Measurements from ENCODE around the gene TMED10.
A peak's percentile ranks its signal among the peaks of the same experiment; 100 is the strongest.

TMED10 gene

DNA sequence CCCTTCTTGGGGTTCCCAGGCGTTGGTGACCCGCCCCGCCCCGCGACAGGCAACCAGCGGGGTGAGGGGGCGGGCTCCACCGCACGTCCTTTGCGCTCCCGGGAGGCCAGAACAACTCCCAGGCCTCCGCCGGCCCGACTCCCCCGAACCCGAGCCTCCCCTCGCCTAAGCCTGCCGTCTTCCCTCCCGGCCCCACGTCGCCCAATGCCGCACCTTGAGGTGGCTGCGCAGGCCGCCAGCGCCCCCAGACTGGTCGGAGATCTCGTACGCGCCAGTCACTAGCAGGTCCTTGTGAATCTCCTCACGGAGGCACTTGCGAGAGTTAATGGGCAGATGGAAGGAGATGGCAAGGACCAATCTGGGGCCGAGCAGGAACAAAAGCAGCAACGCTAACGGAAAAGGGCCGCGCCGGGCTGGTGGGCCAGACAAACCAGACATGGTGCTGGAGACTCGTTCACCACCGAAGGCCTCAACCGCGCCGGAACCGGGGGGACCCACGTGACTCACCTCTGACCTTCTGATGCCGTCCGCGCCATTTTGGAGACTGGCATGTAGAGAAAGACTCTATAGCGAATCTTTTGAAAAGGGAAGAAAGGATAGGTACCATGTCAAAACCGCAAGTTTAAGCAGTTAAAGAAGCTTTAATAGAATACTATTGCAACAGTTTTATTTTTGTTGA is at the start of gene TMED10:
Gene TMED10 (minus strand): TSS at position 471 of the 679 bp plus-strand sequence. CDS start 33 bp downstream, at position 438.
- DNase-seq (ENCODE audit: low read depth in 2 of 2) = peak; percentile 85 to 86

DNA sequence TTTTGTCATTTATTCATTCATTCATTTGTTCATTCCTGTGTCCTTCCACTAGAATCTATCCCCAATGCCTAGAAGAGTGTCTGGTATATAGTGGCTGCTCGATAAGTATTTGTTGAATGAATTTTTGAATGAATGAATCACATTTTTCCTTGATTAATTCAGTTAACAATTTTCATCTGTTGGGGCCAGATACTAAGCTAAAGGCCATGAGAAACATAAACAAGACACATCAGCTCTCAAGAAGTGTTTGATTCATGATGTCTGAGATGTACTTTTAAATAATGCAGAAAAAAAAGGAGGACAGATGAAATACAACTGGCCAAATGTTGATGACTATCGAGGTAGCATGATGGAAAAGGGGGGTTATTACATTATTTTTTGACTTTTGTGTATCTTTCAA is 48.1 kb upstream of the TMED10 start:
- no peak for DNase-seq (ENCODE audit: low read depth in 2 of 2)

DNA sequence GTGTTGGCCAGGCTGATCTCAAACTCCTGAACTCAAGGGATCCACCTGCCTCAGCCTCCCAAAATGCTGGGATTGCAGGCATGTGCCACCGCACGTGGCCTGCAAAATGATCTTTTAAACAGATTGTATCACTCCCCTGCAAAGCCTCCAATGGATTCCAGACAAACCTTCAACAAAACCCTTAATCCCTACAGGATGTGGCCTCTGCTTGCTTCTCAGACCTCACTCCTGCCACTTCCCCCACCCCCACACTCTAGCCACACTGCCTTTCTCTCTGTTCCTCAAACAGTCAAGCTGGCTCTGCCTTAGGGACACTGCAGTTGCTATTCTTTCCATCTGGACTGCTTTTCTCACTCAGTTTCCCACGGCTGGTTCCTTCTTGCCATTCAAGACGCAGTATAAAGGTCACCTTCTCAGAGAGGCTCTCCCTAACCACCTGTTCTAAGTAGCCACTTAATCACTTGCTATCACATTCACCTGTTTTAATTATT is 47.3 kb upstream of the TMED10 start:
- DNase-seq (ENCODE audit: low read depth in 2 of 2) = no peak

DNA sequence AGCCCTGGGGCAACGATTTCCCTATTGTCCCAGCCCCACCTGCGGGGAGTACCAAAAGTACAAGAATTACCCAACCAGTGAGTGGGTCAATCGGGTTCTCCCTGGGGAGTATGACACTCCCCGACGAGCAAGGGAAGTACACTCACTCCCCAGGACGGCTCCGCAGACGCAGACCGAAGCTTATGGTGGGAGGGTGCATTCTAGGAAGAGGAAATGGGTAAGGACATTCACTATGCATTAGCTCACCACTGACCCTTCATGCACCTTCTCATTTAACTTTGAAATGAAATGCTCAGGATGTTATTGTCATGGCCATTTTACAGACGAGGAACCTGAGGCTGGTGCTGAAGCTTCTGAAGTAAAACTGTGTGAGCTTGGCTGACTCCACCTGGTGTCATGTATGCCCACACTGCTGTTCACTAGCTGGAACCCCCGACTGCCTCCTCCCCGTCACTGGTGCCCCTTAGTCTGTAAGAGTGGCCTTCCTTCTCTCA is 45.8 kb upstream of the TMED10 start:
- no peak for DNase-seq (ENCODE audit: low read depth in 2 of 2)

DNA sequence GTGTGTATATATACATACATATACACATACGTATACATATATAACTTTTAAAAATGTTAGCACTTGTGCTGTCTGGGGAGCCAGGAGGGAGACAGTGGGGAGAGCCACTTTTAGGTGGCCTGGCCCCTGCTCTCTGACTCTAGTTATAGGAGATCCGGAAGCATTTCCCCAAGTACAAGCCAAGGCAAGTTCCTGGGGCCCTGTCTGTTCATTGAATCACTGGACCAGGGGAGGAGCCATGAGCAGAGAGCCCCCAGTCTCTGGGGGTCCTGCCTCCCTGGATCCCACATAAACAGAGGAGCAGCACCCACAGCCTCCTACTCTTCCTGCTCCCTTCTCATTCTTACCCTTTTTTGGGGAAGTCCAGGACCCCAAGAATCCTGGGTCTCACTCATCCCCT is 45.4 kb upstream of the TMED10 start:
- DNase-seq (ENCODE audit: low read depth in 2 of 2) = no peak

DNA sequence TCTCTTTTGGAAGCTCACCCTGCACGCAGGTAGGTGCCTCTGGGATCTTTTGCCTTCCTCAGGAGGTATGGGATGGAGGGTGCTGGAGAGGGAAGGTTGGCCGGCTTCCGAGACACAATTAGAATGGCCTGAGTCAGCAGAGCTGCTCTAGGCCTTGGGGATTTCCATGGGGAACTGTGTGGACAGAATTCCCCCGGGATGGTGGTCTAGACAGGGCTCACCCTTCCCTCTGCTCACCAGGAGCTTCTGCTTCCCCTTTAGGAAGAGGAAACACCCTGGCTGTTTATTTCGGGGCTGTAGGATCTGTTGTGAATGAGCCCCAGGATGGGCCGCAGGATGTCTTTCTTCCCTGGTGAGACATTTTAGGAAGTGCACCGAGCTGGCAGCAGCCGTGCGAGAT is 43.7 kb upstream of the TMED10 start:
- no peak for DNase-seq (ENCODE audit: low read depth in 2 of 2)

DNA sequence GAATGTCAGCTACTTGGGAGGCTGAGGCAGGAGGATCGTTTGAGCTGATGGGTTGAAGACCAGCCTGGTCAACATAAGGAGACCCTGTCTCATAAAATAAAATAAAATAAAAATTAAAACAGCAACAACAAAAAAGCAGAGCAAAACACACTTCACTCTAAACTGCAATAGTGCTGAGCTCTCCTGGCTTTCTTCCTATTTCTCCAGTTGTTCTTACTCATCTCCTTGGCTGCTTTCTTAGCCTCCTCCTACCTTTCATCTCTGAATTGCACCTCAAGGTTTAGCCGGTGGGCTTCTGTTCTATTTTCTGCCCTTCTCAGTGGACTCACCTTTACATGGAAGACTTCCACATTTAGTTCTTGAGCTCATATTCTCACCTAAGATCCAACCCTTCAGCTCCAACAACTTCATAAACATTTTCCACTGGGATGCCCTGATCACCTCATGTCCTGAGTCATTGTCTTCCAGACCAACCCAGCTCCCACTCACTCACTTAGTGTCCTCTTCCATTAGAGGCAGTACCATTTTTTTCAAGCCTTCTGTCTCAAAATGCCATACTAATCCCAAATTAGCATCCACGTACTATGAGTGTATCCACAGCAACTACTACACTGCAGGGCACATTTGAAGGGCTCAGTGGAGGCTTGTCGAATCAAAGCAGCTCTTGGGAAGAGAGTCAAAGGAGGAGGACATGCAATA is 41.2 kb upstream of the TMED10 start:
- no peak for DNase-seq (ENCODE audit: low read depth in 2 of 2)

DNA sequence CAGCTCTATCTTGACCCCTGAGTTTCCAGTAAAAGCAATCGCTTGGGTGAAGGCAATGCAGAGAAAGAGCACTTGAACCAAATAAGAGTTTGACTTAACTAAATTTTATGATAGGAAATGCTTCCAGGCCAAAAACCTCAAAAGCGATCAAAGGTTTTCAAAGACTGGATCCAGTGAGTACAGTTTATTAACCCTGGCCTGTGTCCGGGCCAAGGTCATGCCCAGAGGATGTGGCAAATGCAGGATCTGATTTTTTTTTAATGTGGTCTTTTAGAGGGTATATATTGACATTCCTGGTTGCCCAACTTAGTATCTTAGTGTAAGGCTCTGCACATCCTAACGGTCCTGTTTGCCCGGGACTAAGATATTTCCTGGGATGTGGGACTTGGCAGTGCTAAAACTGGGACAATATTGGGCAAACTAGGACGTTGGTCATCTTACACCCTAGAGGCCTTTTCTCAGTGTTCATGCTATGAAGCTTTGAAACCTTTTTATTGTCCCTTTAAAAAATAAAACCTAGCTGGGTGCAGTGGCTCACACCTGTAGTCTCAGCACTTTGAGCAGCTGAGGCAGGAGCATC is 40.1 kb upstream of the TMED10 start:
- DNase-seq (ENCODE audit: low read depth in 2 of 2) = no peak

DNA sequence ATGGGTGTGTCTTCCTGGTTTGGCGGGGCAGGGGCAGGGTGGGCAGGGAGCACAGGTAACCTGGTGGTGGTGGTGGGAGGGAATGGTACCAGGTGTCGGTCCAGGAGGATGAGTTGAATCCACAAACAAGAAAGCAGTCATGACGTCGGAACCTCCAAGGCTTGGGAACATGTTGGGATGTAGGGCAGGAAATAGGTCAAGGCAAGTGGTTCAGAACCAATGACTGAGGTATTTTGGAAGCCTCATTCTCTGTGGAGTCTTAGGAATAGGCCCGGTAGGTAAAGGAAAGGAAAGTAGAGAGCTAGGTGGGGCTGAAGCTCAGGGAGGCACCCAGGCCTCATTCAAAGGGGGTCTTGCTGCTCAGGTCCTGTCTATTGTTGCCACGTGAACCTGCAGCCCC is 39.1 kb upstream of the TMED10 start:
- no peak for DNase-seq (ENCODE audit: low read depth in 2 of 2)

DNA sequence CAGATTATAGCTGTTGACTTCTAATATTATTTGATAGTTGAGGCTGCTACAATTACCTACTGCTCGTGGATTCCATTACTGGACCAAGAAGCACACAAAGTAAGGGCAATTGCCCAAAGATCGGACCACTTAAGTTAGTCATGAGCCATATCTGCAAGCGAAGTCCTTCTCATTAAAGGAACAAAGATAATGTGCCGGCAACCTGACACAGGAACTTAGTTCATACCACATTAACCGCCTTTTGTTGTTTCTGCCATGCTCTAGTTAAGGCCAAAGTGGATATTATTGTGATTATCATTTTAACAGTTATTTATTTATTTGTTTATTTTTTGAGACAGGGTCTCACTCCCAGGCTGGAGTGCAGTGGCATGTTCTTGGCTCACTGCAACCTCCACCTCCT is 38.1 kb upstream of the TMED10 start:
- DNase-seq (ENCODE audit: low read depth in 2 of 2) = no peak

DNA sequence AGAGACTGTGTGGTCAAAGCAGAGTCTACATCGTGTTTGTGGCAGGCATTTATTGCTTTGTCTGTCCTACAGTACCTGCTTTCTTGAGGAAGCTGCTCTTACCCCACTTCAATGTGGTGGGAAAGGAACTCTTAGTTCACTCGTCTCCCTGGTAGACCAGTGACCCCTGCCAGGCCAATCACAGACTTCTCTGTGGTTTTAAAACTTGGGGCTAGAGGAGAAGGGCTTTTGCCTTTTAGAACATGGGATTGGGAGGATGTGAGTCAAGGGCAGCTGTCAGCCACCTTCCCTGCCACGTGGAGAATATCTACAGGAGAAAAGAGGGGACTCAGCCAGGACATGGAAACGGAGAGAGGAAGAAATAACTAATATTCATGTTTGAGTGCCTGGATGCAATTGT is 36.8 kb upstream of the TMED10 start:
- DNase-seq (ENCODE audit: low read depth in 2 of 2) = no peak

DNA sequence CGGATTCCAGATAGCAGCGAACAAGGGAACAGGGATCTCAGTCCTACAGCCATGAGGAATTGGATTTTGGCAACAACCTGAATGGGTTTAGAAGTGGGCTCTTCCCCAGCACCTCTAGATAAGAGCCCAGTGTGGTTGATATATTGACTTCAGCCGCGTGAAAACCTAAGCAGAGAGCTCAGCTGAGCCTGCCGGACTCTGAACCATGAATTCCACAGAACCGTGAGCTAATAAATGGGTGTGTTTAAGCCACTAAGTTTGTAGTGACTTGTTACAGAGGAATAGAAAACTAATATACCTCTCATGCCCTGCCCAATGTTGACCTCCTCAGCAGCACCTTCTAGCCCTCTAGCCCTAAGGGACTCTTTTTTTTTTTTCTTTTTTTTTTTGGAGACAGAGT is 32.4 kb upstream of the TMED10 start:
- no peak for DNase-seq (ENCODE audit: low read depth in 2 of 2)

DNA sequence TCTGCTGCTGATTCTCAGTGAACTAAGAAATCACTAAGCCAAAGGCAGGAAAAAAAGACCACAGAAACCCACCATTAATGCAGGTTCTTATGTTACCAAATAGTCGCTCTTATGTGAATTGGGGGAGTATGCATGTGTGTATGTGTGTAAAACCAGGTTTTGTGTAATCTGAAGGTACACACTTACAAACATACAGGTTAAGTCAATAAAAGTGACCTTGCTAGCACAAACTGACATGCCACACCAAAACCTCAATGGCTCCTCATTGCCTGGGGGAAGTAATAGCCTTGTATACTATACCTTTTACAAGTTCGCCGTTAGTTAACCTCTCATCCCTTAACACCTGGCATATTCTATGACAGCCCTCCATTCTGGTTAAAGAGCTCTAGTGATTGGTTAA is 29.8 kb upstream of the TMED10 start:
- no peak for DNase-seq (ENCODE audit: low read depth in 2 of 2)

DNA sequence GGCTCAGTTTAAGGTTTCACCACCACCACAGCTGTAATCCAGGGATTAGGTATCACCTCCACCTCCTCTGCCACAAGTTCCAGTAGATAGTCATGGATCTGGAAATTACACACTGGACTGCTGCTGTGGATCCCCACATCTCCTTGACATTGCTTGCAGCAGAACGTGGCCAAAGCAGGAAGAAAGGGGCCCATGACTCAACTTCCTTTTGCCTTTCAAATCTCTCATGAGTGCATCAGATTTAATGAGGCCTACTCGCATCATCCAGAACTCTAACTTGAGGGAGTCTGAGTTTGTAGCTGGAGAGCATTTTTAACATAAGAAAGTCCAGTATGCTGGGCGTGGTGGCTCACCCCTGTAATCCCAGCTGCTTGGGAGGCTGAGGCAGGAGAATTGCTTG is 29.2 kb upstream of the TMED10 start:
- no peak for DNase-seq (ENCODE audit: low read depth in 2 of 2)

DNA sequence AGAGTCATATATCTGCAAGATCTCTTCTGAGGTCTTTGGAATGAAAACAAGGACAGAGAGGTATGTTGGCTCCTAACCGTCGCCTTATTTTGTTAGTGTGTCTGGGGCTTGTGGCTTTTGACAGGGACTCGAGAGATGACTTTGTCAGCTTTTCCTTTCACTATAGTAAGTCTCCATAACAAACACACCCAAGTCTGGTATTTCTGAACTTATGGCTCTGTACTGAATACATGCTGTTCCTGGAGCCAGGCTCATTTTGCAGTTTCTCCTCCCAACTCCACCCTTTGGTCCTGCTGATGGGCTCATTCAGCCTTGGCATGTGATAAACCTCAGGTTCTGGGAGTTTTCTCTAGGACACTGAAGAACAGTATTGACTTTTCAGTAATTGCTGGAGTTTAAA is 27.7 kb upstream of the TMED10 start:
- no peak for DNase-seq (ENCODE audit: low read depth in 2 of 2)

DNA sequence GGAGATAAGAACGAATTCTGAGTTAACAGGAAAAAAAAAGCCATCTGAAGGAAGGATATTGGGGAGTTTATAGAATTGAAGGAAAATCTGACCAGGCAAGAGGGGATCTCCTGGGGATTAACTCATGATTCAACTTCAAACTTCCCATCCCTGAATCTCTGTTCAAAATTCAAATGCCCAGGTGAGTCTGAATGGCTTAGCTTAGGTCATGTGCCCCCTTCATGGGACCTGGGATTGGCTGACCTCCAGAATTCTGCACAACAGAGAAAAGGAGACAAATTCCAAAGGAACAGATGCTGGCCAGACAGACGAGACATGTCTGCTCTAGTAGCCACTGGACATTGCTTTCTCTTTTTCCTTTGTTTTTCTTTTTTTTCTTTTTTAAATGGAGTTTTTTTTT is 26.2 kb upstream of the TMED10 start:
- DNase-seq (ENCODE audit: low read depth in 2 of 2) = no peak

DNA sequence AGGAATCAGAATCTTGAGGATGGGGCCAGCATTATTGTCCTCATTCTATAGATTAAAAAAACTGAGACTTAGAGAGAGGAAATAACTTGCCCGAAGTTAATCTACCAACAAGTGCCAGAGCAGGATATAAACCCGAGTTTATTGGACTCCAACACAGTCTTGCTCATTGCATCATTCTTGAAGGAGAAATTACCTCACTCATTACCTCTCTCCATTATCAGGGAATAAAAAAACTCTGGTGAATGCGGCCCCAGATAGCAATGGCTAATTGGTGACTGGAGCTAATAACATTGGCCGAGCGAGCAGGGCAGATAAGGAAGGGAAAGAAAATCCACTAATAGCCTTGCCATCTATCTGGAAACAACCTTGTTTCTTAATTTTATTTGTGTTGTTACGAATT is 24.7 kb upstream of the TMED10 start:
- DNase-seq (ENCODE audit: low read depth in 2 of 2) = no peak

DNA sequence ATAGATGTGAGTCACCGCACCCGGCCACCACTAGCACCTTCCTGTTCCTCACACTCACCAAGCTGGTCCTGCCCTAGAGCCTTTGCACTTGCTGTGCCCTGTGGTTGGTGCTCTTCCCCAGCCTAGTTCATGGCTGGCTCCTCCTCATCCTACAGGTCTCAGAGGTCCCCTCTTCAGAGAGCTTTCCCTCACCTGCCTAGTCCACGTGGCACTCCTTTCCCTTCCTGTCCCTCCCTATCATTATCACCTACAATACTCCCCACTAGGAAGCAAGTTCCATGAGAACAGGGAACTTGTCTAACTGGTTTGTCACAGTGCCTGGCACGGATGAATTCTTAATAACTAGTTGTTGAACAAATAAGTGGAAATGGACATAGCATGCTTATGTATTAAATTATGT is 24.0 kb upstream of the TMED10 start:
- DNase-seq (ENCODE audit: low read depth in 2 of 2) = no peak

DNA sequence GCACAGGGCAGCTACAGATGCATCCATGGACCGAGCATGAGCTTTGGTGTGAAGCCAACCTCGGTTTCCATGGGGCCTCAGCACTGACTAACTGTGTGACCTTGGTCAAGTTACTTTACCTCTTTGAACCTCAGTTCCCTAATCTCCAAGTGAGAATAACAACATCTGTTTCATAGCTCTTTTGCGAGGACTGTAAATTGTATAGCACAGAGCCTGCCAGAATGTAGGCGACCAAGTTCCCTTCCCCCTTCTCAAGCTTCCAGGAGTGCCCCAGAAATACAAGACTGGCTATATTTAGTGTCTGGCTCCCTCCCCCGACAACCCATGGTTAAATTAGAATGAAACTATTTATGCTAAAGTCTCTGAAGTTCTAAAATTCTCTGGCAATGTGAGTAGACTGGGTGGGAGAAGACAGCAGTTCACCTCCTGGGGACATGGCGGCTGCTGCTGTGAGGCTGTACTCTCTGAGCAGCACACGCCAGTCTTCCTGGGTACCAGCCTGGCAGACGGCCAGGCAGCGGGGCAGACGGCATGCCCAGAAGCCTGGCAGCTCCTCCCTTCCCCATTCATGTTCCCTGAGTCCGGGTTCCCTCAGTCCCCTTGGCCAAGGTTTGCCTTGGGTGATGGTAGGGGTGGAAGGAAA is 22.0 kb upstream of the TMED10 start:
- no peak for DNase-seq (ENCODE audit: low read depth in 2 of 2)

DNA sequence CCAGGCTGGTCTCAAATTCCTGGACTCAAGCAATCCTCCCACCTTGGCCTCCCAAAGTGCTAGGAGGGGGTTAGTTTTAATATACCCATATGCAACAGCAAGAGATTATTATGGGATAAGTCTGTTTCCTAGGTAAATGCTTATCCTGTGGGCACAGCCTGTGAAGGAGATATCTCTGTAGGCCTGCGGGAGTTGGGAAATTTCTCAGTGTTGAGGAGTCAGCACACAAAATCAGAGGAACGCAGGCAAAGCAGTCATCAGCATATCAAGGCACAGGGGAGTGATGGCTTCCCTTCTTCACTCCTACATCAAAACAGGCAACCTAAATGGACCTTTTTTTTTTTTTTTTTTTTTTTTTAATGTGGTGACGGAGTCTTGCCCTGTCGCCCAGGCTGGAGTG is 20.9 kb upstream of the TMED10 start:
- DNase-seq (ENCODE audit: low read depth in 2 of 2) = no peak

DNA sequence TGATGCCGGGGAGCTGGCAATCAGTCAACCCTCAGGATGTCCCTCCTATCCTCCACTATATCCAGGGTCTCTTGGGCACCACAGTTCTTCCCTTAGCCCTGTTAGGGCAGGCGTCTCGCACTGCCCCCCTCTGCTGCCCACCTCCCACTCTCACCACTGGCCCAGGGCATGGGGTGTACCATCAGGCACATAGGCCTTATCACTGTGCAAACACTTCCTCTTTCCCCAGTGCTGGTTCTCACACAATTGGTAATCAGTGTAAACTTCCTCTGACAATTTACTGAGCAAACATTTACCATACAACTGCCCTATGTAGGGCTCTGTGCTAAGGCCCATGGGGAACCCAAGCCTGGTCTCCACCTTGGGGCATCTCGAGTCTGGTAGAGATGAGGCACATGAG is 20.1 kb upstream of the TMED10 start:
- DNase-seq (ENCODE audit: low read depth in 2 of 2) = no peak

DNA sequence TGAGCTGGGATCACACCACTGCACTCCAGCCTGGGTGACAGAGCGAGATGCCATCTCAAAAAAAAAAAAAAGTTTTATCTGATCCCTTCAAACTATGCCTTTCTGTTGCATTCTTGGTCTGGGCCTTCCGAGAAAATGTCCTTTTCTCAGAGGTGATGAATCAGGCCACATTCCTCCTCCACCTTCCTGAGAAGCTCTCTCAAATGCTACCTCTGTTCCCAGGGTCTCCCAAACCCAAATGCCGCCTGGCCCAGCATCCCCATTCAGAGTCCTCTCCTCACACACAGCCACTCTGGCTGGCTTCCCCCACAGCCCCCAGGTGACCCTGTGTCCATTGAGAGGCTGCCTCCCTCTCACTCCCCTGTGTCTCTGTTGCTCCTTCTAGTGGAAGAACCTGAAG is 19.7 kb upstream of the TMED10 start:
- no peak for DNase-seq (ENCODE audit: low read depth in 2 of 2)

DNA sequence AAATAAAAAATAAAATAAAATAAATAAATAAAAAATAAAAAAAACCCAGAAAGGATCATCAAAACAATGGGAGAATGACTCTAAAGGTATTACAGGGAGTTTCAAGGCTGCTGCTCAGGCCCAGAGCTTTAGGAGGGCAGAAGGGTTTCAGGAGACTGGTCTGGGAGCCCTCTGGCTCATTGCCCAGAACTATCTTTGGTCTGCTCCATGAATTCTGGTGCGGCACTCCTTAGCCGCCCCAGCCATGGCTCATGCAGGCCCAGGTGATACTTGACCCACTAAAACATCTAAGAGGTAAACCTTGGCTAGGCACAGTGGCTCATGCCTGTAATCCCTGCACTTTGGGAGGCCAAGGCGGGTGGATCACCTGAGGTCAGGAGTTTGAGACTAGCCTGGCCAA is 14.7 kb upstream of the TMED10 start:
- no peak for DNase-seq (ENCODE audit: low read depth in 2 of 2)
